H9 (cell line): ENCODE results near the gene YAF2. TPM values are rescaled to one million over a fixed set of nuclear protein-coding genes. Genes with fewer than 3 reads are reported as not detected.

Experiments
- DNase-seq: peaks from one replicate; pipeline ENCODE4 v3.0.0-alpha.2; 2017
- H2AFZ ChIP-seq: one replicate; pipeline ENCODE4 v1.6.1; 2013; ENCODE audit warnings: mild to moderate bottlenecking, low read length, control low read depth, moderate library complexity
- H2AK5ac ChIP-seq: 2 replicates; pipeline ENCODE4 v1.6.1; 2013; ENCODE audit warnings: low read length, control low read depth, mixed read lengths; ENCODE audit not compliant: insufficient read length
- H2BK120ac ChIP-seq: one replicate; pipeline ENCODE4 v1.6.1; 2013; ENCODE audit warnings: low read depth, mild to moderate bottlenecking, low read length, control low read depth, inconsistent platforms; ENCODE audit not compliant: poor library complexity, severe bottlenecking
- H2BK12ac ChIP-seq: 2 replicates; pipeline ENCODE4 v1.6.1; 2013; ENCODE audit warnings: low read length, control low read depth, mixed read lengths, low read depth; ENCODE audit not compliant: insufficient read length
- H2BK15ac ChIP-seq: 2 replicates; pipeline ENCODE4 v1.6.1; 2013; ENCODE audit warnings: low read depth, low read length, control low read depth
- H2BK20ac ChIP-seq: one replicate; pipeline ENCODE4 v1.6.1; 2013; ENCODE audit warnings: low read depth, mild to moderate bottlenecking, low read length, control low read depth, inconsistent platforms; ENCODE audit not compliant: poor library complexity, severe bottlenecking
- H2BK5ac ChIP-seq: 2 replicates; pipeline ENCODE4 v1.6.1; 2013; ENCODE audit warnings: low read length, control low read depth, mixed read lengths; ENCODE audit not compliant: insufficient read length
- H3K14ac ChIP-seq: 2 replicates; pipeline ENCODE4 v1.6.1; 2013; ENCODE audit warnings: low read length, control low read depth; ENCODE audit not compliant: insufficient read depth
- H3K18ac ChIP-seq: 2 replicates; pipeline ENCODE4 v1.6.1; 2013; ENCODE audit warnings: low read depth, mild to moderate bottlenecking, mixed read lengths, low read length, control low read depth; ENCODE audit not compliant: insufficient read length
- H3K23ac ChIP-seq: 2 replicates; pipeline ENCODE4 v1.6.1; 2013; ENCODE audit warnings: low read length, control low read depth, mixed read lengths, low read depth; ENCODE audit not compliant: insufficient read length
- H3K23me2 ChIP-seq: 2 replicates; pipeline ENCODE4 v1.6.1; 2013; ENCODE audit warnings: low read depth, mild to moderate bottlenecking, mixed read lengths, low read length, control low read depth; ENCODE audit not compliant: insufficient read length, poor library complexity, severe bottlenecking
- H3K27ac ChIP-seq: 2 replicates; pipeline ENCODE4 v1.5.1; 2013; ENCODE audit warnings: low read length, control low read depth, mixed read lengths, low read depth; ENCODE audit not compliant: insufficient read length
- H3K27me3 ChIP-seq: 2 replicates; pipeline ENCODE4 v1.6.1; 2013; ENCODE audit warnings: low read length, control low read depth, inconsistent platforms; ENCODE audit not compliant: insufficient read depth
- H3K4ac ChIP-seq: 2 replicates; pipeline ENCODE4 v1.6.1; 2013; ENCODE audit warnings: low read depth, mild to moderate bottlenecking, control low read depth, inconsistent platforms, low read length, moderate library complexity
- H3K4me1 ChIP-seq: 2 replicates; pipeline ENCODE4 v1.6.1; 2013; ENCODE audit warnings: low read length, control low read depth, inconsistent platforms; ENCODE audit not compliant: insufficient read depth
- H3K4me2 ChIP-seq: 2 replicates; pipeline ENCODE4 v1.6.1; 2013; ENCODE audit warnings: low read length, control low read depth, mixed read lengths; ENCODE audit not compliant: insufficient read length, insufficient read depth
- H3K56ac ChIP-seq: 2 replicates; pipeline ENCODE4 v1.6.1; 2013; ENCODE audit warnings: low read depth, mild to moderate bottlenecking, mixed read lengths, low read length, control low read depth; ENCODE audit not compliant: insufficient read length
- H3K79me1 ChIP-seq: 2 replicates; pipeline ENCODE4 v1.6.1; 2013; ENCODE audit warnings: low read depth, mild to moderate bottlenecking, moderate library complexity, low read length, control low read depth, inconsistent platforms; ENCODE audit not compliant: insufficient read depth, poor library complexity, severe bottlenecking
- H3K79me2 ChIP-seq: 2 replicates; pipeline ENCODE4 v1.6.1; 2013; ENCODE audit warnings: low read length, control low read depth, inconsistent platforms; ENCODE audit not compliant: insufficient read depth
- H3K9ac ChIP-seq: 2 replicates; pipeline ENCODE4 v1.6.1; 2013; ENCODE audit warnings: low read length, control low read depth, mixed read lengths; ENCODE audit not compliant: insufficient read length; ENCODE audit errors: extremely low read depth
- H3K9me3 ChIP-seq: one replicate; pipeline ENCODE4 v1.6.1; 2013; ENCODE audit warnings: low read depth, low read length, inconsistent platforms; ENCODE audit not compliant: control insufficient read depth
- H3T11ph ChIP-seq: one replicate; pipeline ENCODE4 v1.6.1; 2013; ENCODE audit warnings: mild to moderate bottlenecking, low read length, control low read depth, inconsistent platforms
- H4K20me1 ChIP-seq: one replicate; pipeline ENCODE4 v1.6.1; 2013; ENCODE audit not compliant: control insufficient read depth, insufficient read length, insufficient read depth
- H4K5ac ChIP-seq: 2 replicates; pipeline ENCODE4 v1.6.1; 2013; ENCODE audit warnings: low read depth, mild to moderate bottlenecking, mixed read lengths, low read length, control low read depth; ENCODE audit not compliant: insufficient read length
- H4K8ac ChIP-seq: replicated peaks from 2 replicates; pipeline ENCODE4 v1.6.1; 2013; ENCODE audit warnings: low read length, control low read depth, mixed read lengths, low read depth; ENCODE audit not compliant: insufficient read length
- H4K91ac ChIP-seq: 2 replicates; pipeline ENCODE4 v1.6.1; 2013; ENCODE audit warnings: low read depth, mild to moderate bottlenecking, moderate library complexity, mixed read lengths, low read length, control low read depth; ENCODE audit not compliant: insufficient read length
- H3K27ac Mint-ChIP-seq, 3 experiments: 2 replicates in 2 of 3; 3 replicates in 1 of 3; pipeline ENCODE4 v1.8.0; 2020 to 2021; ENCODE audit warnings: mixed read lengths in 3 of 3, mild to moderate bottlenecking in 1 of 3, moderate library complexity in 1 of 3
- H3K27me3 Mint-ChIP-seq: 2 replicates; pipeline ENCODE4 v1.8.0; 2021; ENCODE audit warnings: low read depth, mild to moderate bottlenecking, moderate library complexity, mixed read lengths
- H3K36me3 Mint-ChIP-seq, 3 experiments: 2 replicates in 2 of 3; 3 replicates in 1 of 3; pipeline ENCODE4 v1.8.0; 2020 to 2021; ENCODE audit warnings: low read depth in 3 of 3, mixed read lengths in 3 of 3; ENCODE audit not compliant: insufficient read depth in 1 of 3
- H3K4me1 Mint-ChIP-seq, 2 experiments: 2 replicates each; pipeline ENCODE4 v1.8.0; 2020; ENCODE audit warnings: mixed read lengths in 2 of 2
- H3K4me3 Mint-ChIP-seq, 2 experiments: 2 replicates in 1 of 2; 3 replicates in 1 of 2; pipeline ENCODE4 v1.8.0; 2020 to 2021; ENCODE audit warnings: mild to moderate bottlenecking in 2 of 2, mixed read lengths in 2 of 2, moderate library complexity in 1 of 2
- H3K9me3 Mint-ChIP-seq, 2 experiments: 2 replicates in 1 of 2; 3 replicates in 1 of 2; pipeline ENCODE4 v1.8.0; 2020; ENCODE audit warnings: mild to moderate bottlenecking in 2 of 2, mixed read lengths in 2 of 2, moderate library complexity in 1 of 2
- WGBS: extraction: QIAGEN DNeasy Blood & Tissue Kit; methylation state at CpG from one replicate; pipeline ENCODE4 v1.1.7; 2013; ENCODE audit warnings: missing lambda C conversion rate, low lambda C conversion rate, mixed read lengths; ENCODE audit not compliant: insufficient read length; ENCODE audit errors: extremely low coverage; 5-methylcytosine and 5-hydroxymethylcytosine counted together
- total RNA-seq: library from RNA; stranded (reverse); gene quantifications from 2 replicates; pipeline ENCODE4 v1.2.1, GENCODE V29; 2021
- TF ChIP-seq, protein P1 (sequence below): fragments of 200-600 bp; sonication (generic); conservative IDR thresholded peaks from 3 replicates; pipeline ENCODE4 v1.8.0; 2021; ENCODE audit warnings: antibody characterized with exemption, mild to moderate bottlenecking

The YAF2 gene
- total RNA-seq, 1 experiment from 2014 or later, result 1.9 TPM

- H3K18ac ChIP-seq, result no peak overlapping the region
- no peak overlapping the region for H3K56ac ChIP-seq
- H4K8ac ChIP-seq, result no peak overlapping the region
- Mint-ChIP-seq H3K27me3 (no peaks in the 10 kb centered on the region), H3K4me3 (no peak overlapping the region), H3K27ac (no peak overlapping the region), H3K36me3 (peaks cover 0 to 3% (median 0%) of the 10 kb centered on the region in 3 experiments; a peak in 1 of 7 replicates), H3K4me1 (peaks cover 10 to 16% of the 10 kb centered on the region in 2 experiments), H3K9me3 (no peaks in the 10 kb centered on the region)
- no peak overlapping the region for H2BK15ac ChIP-seq
- H4K91ac ChIP-seq, result no peak overlapping the region
- TF ChIP-seq, protein P1, sequence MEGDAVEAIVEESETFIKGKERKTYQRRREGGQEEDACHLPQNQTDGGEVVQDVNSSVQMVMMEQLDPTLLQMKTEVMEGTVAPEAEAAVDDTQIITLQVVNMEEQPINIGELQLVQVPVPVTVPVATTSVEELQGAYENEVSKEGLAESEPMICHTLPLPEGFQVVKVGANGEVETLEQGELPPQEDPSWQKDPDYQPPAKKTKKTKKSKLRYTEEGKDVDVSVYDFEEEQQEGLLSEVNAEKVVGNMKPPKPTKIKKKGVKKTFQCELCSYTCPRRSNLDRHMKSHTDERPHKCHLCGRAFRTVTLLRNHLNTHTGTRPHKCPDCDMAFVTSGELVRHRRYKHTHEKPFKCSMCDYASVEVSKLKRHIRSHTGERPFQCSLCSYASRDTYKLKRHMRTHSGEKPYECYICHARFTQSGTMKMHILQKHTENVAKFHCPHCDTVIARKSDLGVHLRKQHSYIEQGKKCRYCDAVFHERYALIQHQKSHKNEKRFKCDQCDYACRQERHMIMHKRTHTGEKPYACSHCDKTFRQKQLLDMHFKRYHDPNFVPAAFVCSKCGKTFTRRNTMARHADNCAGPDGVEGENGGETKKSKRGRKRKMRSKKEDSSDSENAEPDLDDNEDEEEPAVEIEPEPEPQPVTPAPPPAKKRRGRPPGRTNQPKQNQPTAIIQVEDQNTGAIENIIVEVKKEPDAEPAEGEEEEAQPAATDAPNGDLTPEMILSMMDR, result no peak
- H3K79me2 ChIP-seq, result no peaks in the 10 kb centered on the region
- H2BK120ac ChIP-seq, result no peak overlapping the region
- H3K4me1 ChIP-seq, result peaks cover 2% of the 10 kb centered on the region; the same call in 1 of the 2 replicates
- no CpG with 5 or more reads among the region's 2 CpGs for WGBS
- no peak overlapping the region for H3K4me2 ChIP-seq
- H2AFZ ChIP-seq, result no peak overlapping the region
- H3K23ac ChIP-seq, result no peak overlapping the region
- H3T11ph ChIP-seq, result no peak overlapping the region
- no peak overlapping the region for H3K9ac ChIP-seq
- no peaks in the 10 kb centered on the region for H4K20me1 ChIP-seq
- H2BK5ac ChIP-seq, result no peak overlapping the region
- H3K79me1 ChIP-seq, result no peaks in the 10 kb centered on the region
- no peak overlapping the region for H3K14ac ChIP-seq
- H3K27ac ChIP-seq, result no peak overlapping the region
- no peak overlapping the region for H2BK12ac ChIP-seq
- H4K5ac ChIP-seq, result no peak overlapping the region
- DNase-seq, result no peak
- no peaks in the 10 kb centered on the region for H3K27me3 ChIP-seq
- H3K23me2 ChIP-seq, result no peaks in the 10 kb centered on the region
- no peak overlapping the region for H2AK5ac ChIP-seq
- no peak overlapping the region for H2BK20ac ChIP-seq
- no peaks in the 10 kb centered on the region for H3K9me3 ChIP-seq
- H3K4ac ChIP-seq, result no peak overlapping the region
Observed at GRCh38 chr12:42182394-42182793, 55.7 kb downstream of the YAF2 start.
